GM18499 (cell line): ENCODE data around the gene RGS9.
"Not testable (repeated sequence)": the region's sequence is repeated elsewhere in the genome, so short reads cannot be mapped to it uniquely, and the experiment has no call there.

Source experiments
- ATAC-seq: cut with Tn5 transposase; IDR thresholded peaks from one replicate; pipeline ENCODE4 v1.9.1; 2021; ENCODE audit warnings: moderate number of reproducible peaks; ENCODE audit not compliant: insufficient read depth, unreplicated experiment

RGS9 gene

GRCh38 chr17:65109990-65110680, 27.0 kb upstream of the RGS9 start:
- ATAC-seq, result no peak

GRCh38 chr17:65115839-65116238, 21.3 kb upstream of the RGS9 start:
- no peak for ATAC-seq

GRCh38 chr17:65116515-65116914, 20.7 kb upstream of the RGS9 start:
- not testable (repeated sequence) for ATAC-seq

GRCh38 chr17:65117384-65118035, 19.7 kb upstream of the RGS9 start:
- ATAC-seq, result no peak

GRCh38 chr17:65121368-65121767, 15.8 kb upstream of the RGS9 start:
- ATAC-seq, result no peak

- ATAC-seq, result no peak
These were observed 15.0 kb upstream of the RGS9 start for GRCh38 chr17:65121916-65122806.

- peak; percentile 41 for ATAC-seq
These were observed 14.1 kb upstream of the RGS9 start for GRCh38 chr17:65122836-65123756.

- no peak for ATAC-seq
These were observed 13.2 kb upstream of the RGS9 start for GRCh38 chr17:65123757-65124675.

- no peak for ATAC-seq
These were observed 6.3 kb upstream of the RGS9 start for GRCh38 chr17:65130832-65131231.

- ATAC-seq, result no peak
These were observed 5.9 kb upstream of the RGS9 start for GRCh38 chr17:65131240-65131639.

- no peak for ATAC-seq
These were observed 5.2 kb upstream of the RGS9 start for GRCh38 chr17:65131946-65132345.

- ATAC-seq, result no peak
These were observed 3.1 kb upstream of the RGS9 start for GRCh38 chr17:65134035-65134434.

GRCh38 chr17:65139101-65139764, 2.1 kb downstream of the RGS9 start:
- no peak for ATAC-seq

GRCh38 chr17:65142247-65142646, 5.1 kb downstream of the RGS9 start:
- ATAC-seq, result no peak

- ATAC-seq, result no peak
These were observed 6.9 kb downstream of the RGS9 start for GRCh38 chr17:65143889-65144604.

GRCh38 chr17:65145743-65146142, 8.6 kb downstream of the RGS9 start:
- no peak for ATAC-seq

- ATAC-seq, result no peak
These were observed 10.8 kb downstream of the RGS9 start for GRCh38 chr17:65147955-65148354.
